ENCODE results near the gene BARHL2.
A peak's percentile ranks its signal among the peaks of the same experiment; 100 is the strongest.

BARHL2 gene

GRCh38 chr1:90725657-90726424 lies 8.7 kb upstream of the BARHL2 start:
- H4K20me1 ChIP-seq (ENCODE audit: insufficient read depth): no peaks in the 10 kb centered on the region
- H3K4me1 ChIP-seq (ENCODE audit: low read depth, poor library complexity, severe bottlenecking): peaks cover 9% of the 10 kb centered on the region
- no peak for TF ChIP-seq CTCF (conservative IDR thresholded peaks at IDR 0.05; ENCODE audit: low read depth, low read length)
- no peaks in the 10 kb centered on the region for H3K79me2 ChIP-seq (ENCODE audit: insufficient read depth, low read depth)
- H3K27ac ChIP-seq: no peak overlapping the region
- no peak overlapping the region for H3K9ac ChIP-seq
- H3K36me3 ChIP-seq (ENCODE audit: insufficient read depth): no peaks in the 10 kb centered on the region
- no peak overlapping the region for H2AFZ ChIP-seq (ENCODE audit: low read depth)
- no peak overlapping the region for H3K4me3 ChIP-seq (IDR thresholded peaks at IDR 0.05; ENCODE audit: insufficient read depth, low read depth, low read length)
- H3K27me3 ChIP-seq (ENCODE audit: insufficient read depth, low read depth): no peaks in the 10 kb centered on the region
- no peak overlapping the region for H3K4me2 ChIP-seq

- Histone ChIP-seq H3K9ac (no peak overlapping the region), H3K4me1 (ENCODE audit: low read depth, poor library complexity, severe bottlenecking) (peaks cover 9% of the 10 kb centered on the region), H3K4me2 (no peak overlapping the region), H3K27ac (no peak overlapping the region), H3K79me2 (ENCODE audit: insufficient read depth, low read depth) (no peaks in the 10 kb centered on the region), H3K36me3 (ENCODE audit: insufficient read depth) (no peaks in the 10 kb centered on the region), H3K4me3 (IDR thresholded peaks at IDR 0.05; ENCODE audit: insufficient read depth, low read depth, low read length) (no peak overlapping the region), H2AFZ (ENCODE audit: low read depth) (no peak overlapping the region), H3K27me3 (ENCODE audit: insufficient read depth, low read depth) (no peaks in the 10 kb centered on the region), H4K20me1 (ENCODE audit: insufficient read depth) (no peaks in the 10 kb centered on the region)
- no peak for TF ChIP-seq CTCF (conservative IDR thresholded peaks at IDR 0.05; ENCODE audit: low read depth, low read length)
Measured at GRCh38 chr1:90724926-90725656, 8.0 kb upstream of the BARHL2 start.

- Histone ChIP-seq H3K9ac (no peak overlapping the region), H3K4me1 (ENCODE audit: low read depth, poor library complexity, severe bottlenecking) (peaks cover 9% of the 10 kb centered on the region), H3K4me2 (no peak overlapping the region)
Measured at GRCh38 chr1:90724361-90724760, 7.3 kb upstream of the BARHL2 start.

GRCh38 chr1:90723590-90724108 lies 6.5 kb upstream of the BARHL2 start:
- Histone ChIP-seq H3K79me2 (ENCODE audit: insufficient read depth, low read depth) (no peaks in the 10 kb centered on the region), H3K27ac (no peak overlapping the region), H4K20me1 (ENCODE audit: insufficient read depth) (no peaks in the 10 kb centered on the region), H3K4me3 (IDR thresholded peaks at IDR 0.05; ENCODE audit: insufficient read depth, low read depth, low read length) (no peak overlapping the region), H3K27me3 (ENCODE audit: insufficient read depth, low read depth) (no peaks in the 10 kb centered on the region), H2AFZ (ENCODE audit: low read depth) (peak overlapping the region; percentile 75), H3K4me1 (ENCODE audit: low read depth, poor library complexity, severe bottlenecking) (peaks cover 9% of the 10 kb centered on the region), H3K9ac (peak overlapping the region; percentile 30; the same call in 1 of the 2 replicates), H3K36me3 (ENCODE audit: insufficient read depth) (no peaks in the 10 kb centered on the region), H3K4me2 (peak overlapping the region; percentile 51)
- peak; percentile 55 for TF ChIP-seq CTCF (conservative IDR thresholded peaks at IDR 0.05; ENCODE audit: low read depth, low read length)

More at GRCh38 chr1:90724361-90724760, 7.3 kb upstream of the BARHL2 start:
- Histone ChIP-seq H3K36me3 (ENCODE audit: insufficient read depth) (no peaks in the 10 kb centered on the region), H4K20me1 (ENCODE audit: insufficient read depth) (no peaks in the 10 kb centered on the region), H2AFZ (ENCODE audit: low read depth) (no peak overlapping the region), H3K79me2 (ENCODE audit: insufficient read depth, low read depth) (no peaks in the 10 kb centered on the region), H3K27me3 (ENCODE audit: insufficient read depth, low read depth) (no peaks in the 10 kb centered on the region), H3K27ac (no peak overlapping the region), H3K4me3 (IDR thresholded peaks at IDR 0.05; ENCODE audit: insufficient read depth, low read depth, low read length) (no peak overlapping the region)
- TF ChIP-seq CTCF (conservative IDR thresholded peaks at IDR 0.05; ENCODE audit: low read depth, low read length): no peak
